Measurements from ENCODE around the gene HOXB8. TPM values are rescaled to one million over a fixed set of nuclear protein-coding genes. Genes with fewer than 3 reads are reported as not detected.
A peak's percentile ranks its signal among the peaks of the same experiment; 100 is the strongest.

The HOXB8 gene
- total RNA-seq, 1 donor from 2014 or later: not detected

- Histone ChIP-seq H3K79me2 (ENCODE audit: low read depth) (no peaks in the 10 kb centered on the region), H3F3A (ENCODE audit: low read depth) (peaks cover 9% of the 10 kb centered on the region), H3K4me2 (no peak overlapping the region), H3K27me3 (peaks cover 100% of the 10 kb centered on the region), H3K4me3 (no peak overlapping the region), H4K20me1 (ENCODE audit: low read depth) (peaks cover 95% of the 10 kb centered on the region), H3K9me3 (ENCODE audit: low read depth) (no peaks in the 10 kb centered on the region), H3K9ac (no peak overlapping the region), H3K36me3 (no peaks in the 10 kb centered on the region), H2AFZ (replicated peaks) (no peak overlapping the region), H3K4me1 (no peaks in the 10 kb centered on the region), H3K27ac (no peak overlapping the region)
- H3K4me3 Mint-ChIP-seq: no peak overlapping the region
- H3K9me3 Mint-ChIP-seq: peaks cover 3% of the 10 kb centered on the region
- TF ChIP-seq CTCF (IDR thresholded peaks at IDR 0.05): no peak
- peak; percentile 23 for TF ChIP-seq EZH2phosphoT487 (IDR thresholded peaks at IDR 0.05)
- TF ChIP-seq EZH2 (IDR thresholded peaks at IDR 0.05): peak; percentile 81
- H3K4me1 Mint-ChIP-seq: peaks cover 11% of the 10 kb centered on the region
- H3K36me3 Mint-ChIP-seq: no peaks in the 10 kb centered on the region
- H3K27ac Mint-ChIP-seq: no peak overlapping the region
- peaks cover 92% of the 10 kb centered on the region for H3K27me3 Mint-ChIP-seq (ENCODE audit: insufficient read depth, low read depth)
- DNase-seq (ENCODE audit: low spot score): peak; percentile 51
These were observed 3.2 kb downstream of the HOXB8 start for GRCh38 chr17:48611681-48612455.

- Histone ChIP-seq H3K4me3 (peak overlapping the region; percentile 3), H3K4me2 (no peak overlapping the region), H3K9me3 (ENCODE audit: low read depth) (no peaks in the 10 kb centered on the region), H3K27ac (no peak overlapping the region), H3K36me3 (no peaks in the 10 kb centered on the region), H4K20me1 (ENCODE audit: low read depth) (peaks cover 95% of the 10 kb centered on the region), H3K79me2 (ENCODE audit: low read depth) (no peaks in the 10 kb centered on the region), H2AFZ (replicated peaks) (no peak overlapping the region), H3F3A (ENCODE audit: low read depth) (peaks cover 9% of the 10 kb centered on the region), H3K9ac (no peak overlapping the region), H3K27me3 (peaks cover 100% of the 10 kb centered on the region), H3K4me1 (no peaks in the 10 kb centered on the region)
- Mint-ChIP-seq H3K4me1 (peaks cover 11% of the 10 kb centered on the region), H3K27me3 (ENCODE audit: insufficient read depth, low read depth) (peaks cover 92% of the 10 kb centered on the region), H3K9me3 (peaks cover 3% of the 10 kb centered on the region), H3K36me3 (no peaks in the 10 kb centered on the region), H3K27ac (no peak overlapping the region), H3K4me3 (peak overlapping the region; percentile 34)
- no peak for TF ChIP-seq CTCF (IDR thresholded peaks at IDR 0.05)
- no peak for TF ChIP-seq EZH2phosphoT487 (IDR thresholded peaks at IDR 0.05)
- TF ChIP-seq EZH2 (IDR thresholded peaks at IDR 0.05): no peak
- no peak for DNase-seq (ENCODE audit: low spot score)
These were observed 3.9 kb downstream of the HOXB8 start for GRCh38 chr17:48611213-48611612.

- Histone ChIP-seq H3K9me3 (ENCODE audit: low read depth) (no peaks in the 10 kb centered on the region), H3K79me2 (ENCODE audit: low read depth) (no peaks in the 10 kb centered on the region), H2AFZ (replicated peaks) (no peak within 1 kb of the TSS), H3K27me3 (peaks cover 100% of the 10 kb centered on the region), H3K36me3 (no peaks in the 10 kb centered on the region), H4K20me1 (ENCODE audit: low read depth) (peaks cover 94% of the 10 kb centered on the region), H3K9ac (no peak within 1 kb of the TSS), H3K4me1 (no peaks in the 10 kb centered on the region), H3K4me2 (peak within 1 kb of the TSS; percentile 3), H3K27ac (no peak within 1 kb of the TSS), H3K4me3 (peak within 1 kb of the TSS; percentile 3), H3F3A (ENCODE audit: low read depth) (peaks cover 9% of the 10 kb centered on the region)
- TF ChIP-seq EZH2 (IDR thresholded peaks at IDR 0.05) (peak; percentile 100), CTCF (IDR thresholded peaks at IDR 0.05) (no peak), EZH2phosphoT487 (IDR thresholded peaks at IDR 0.05) (peak; percentile 99)
- H3K27ac Mint-ChIP-seq: no peak within 1 kb of the TSS
- peak within 1 kb of the TSS; percentile 34 for H3K4me3 Mint-ChIP-seq
- peaks cover 11% of the 10 kb centered on the region for H3K4me1 Mint-ChIP-seq
- no peaks in the 10 kb centered on the region for H3K36me3 Mint-ChIP-seq
- no peak for DNase-seq (ENCODE audit: low spot score)
- H3K9me3 Mint-ChIP-seq: peaks cover 3% of the 10 kb centered on the region
- H3K27me3 Mint-ChIP-seq (ENCODE audit: insufficient read depth, low read depth): peaks cover 92% of the 10 kb centered on the region
These were observed 4.5 kb downstream of the HOXB8 start, which contains the start of gene HOXB7 for GRCh38 chr17:48610282-48611211. Gene HOXB7, minus strand, starts transcription at chr17:48611017. Its CDS starts 99 bp downstream, at chr17:48610918.
